Measurements from ENCODE around the gene PTP4A2.

GRCh38 chr1:31959521-31960340, 21.6 kb upstream of the PTP4A2 start:
- TF ChIP-seq POLR2A (IDR thresholded peaks at IDR 0.05) = no peak
- no peak for TF ChIP-seq CTCF (IDR thresholded peaks at IDR 0.05)
